ENCODE measurements around the gene MAML3. TPM values are rescaled to one million over a fixed set of nuclear protein-coding genes. Genes with fewer than 3 reads are reported as not detected.

The MAML3 gene
- total RNA-seq, 1 experiment from 2014 or later = 14.8 TPM

GRCh38 chr4:139773560-139774318 lies 380.2 kb downstream of the MAML3 start:
- no peak for DNase-seq (ENCODE audit: extremely low read depth, low read depth)

GRCh38 chr4:139770361-139770760 lies 383.6 kb downstream of the MAML3 start:
- no peak for DNase-seq (ENCODE audit: extremely low read depth, low read depth)

- no peak for DNase-seq (ENCODE audit: extremely low read depth, low read depth)
Observed at GRCh38 chr4:139769364-139769763, 384.6 kb downstream of the MAML3 start.

GRCh38 chr4:139768896-139769295 lies 385.1 kb downstream of the MAML3 start:
- DNase-seq (ENCODE audit: extremely low read depth, low read depth) = no peak

- DNase-seq (ENCODE audit: extremely low read depth, low read depth) = no peak
Observed at GRCh38 chr4:139768366-139768765, 385.6 kb downstream of the MAML3 start.

GRCh38 chr4:139767585-139767984 lies 386.4 kb downstream of the MAML3 start:
- DNase-seq (ENCODE audit: extremely low read depth, low read depth) = no peak

GRCh38 chr4:139767168-139767567 lies 386.8 kb downstream of the MAML3 start:
- no peak for DNase-seq (ENCODE audit: extremely low read depth, low read depth)

GRCh38 chr4:139764686-139765310 lies 389.2 kb downstream of the MAML3 start:
- DNase-seq (ENCODE audit: extremely low read depth, low read depth) = no peak

GRCh38 chr4:139764182-139764581 lies 389.8 kb downstream of the MAML3 start:
- DNase-seq (ENCODE audit: extremely low read depth, low read depth) = no peak

- DNase-seq (ENCODE audit: extremely low read depth, low read depth) = no peak
Observed at GRCh38 chr4:139763672-139764071, 390.3 kb downstream of the MAML3 start.

- DNase-seq (ENCODE audit: extremely low read depth, low read depth) = no peak
Observed at GRCh38 chr4:139763205-139763604, 390.8 kb downstream of the MAML3 start.

GRCh38 chr4:139762720-139763119 lies 391.3 kb downstream of the MAML3 start:
- DNase-seq (ENCODE audit: extremely low read depth, low read depth) = no peak

GRCh38 chr4:139761461-139761860 lies 392.5 kb downstream of the MAML3 start:
- DNase-seq (ENCODE audit: extremely low read depth, low read depth) = no peak

- DNase-seq (ENCODE audit: extremely low read depth, low read depth) = no peak
Observed at GRCh38 chr4:139760567-139760966, 393.4 kb downstream of the MAML3 start.

GRCh38 chr4:139759097-139759496 lies 394.9 kb downstream of the MAML3 start:
- no peak for DNase-seq (ENCODE audit: extremely low read depth, low read depth)

GRCh38 chr4:139756391-139757180 lies 397.4 kb downstream of the MAML3 start:
- no peak for DNase-seq (ENCODE audit: extremely low read depth, low read depth)

GRCh38 chr4:139754938-139755337 lies 399.0 kb downstream of the MAML3 start:
- no peak for DNase-seq (ENCODE audit: extremely low read depth, low read depth)

- no peak for DNase-seq (ENCODE audit: extremely low read depth, low read depth)
Observed at GRCh38 chr4:139753686-139754085, 400.3 kb downstream of the MAML3 start.

- DNase-seq (ENCODE audit: extremely low read depth, low read depth) = no peak
Observed at GRCh38 chr4:139749835-139750498, 404.0 kb downstream of the MAML3 start.

GRCh38 chr4:139749338-139749737 lies 404.6 kb downstream of the MAML3 start:
- DNase-seq (ENCODE audit: extremely low read depth, low read depth) = no peak

All from NCI-H460 (cell line).